A204.1 (cell line): ENCODE results near the gene TRIM63.

Experiments
- FAIRE-seq: peaks from 2 replicates; lab custom pipeline; 2012; peaks lifted over from hg19 to GRCh38; lab: Jason Lieb, UNC

TRIM63 gene

DNA sequence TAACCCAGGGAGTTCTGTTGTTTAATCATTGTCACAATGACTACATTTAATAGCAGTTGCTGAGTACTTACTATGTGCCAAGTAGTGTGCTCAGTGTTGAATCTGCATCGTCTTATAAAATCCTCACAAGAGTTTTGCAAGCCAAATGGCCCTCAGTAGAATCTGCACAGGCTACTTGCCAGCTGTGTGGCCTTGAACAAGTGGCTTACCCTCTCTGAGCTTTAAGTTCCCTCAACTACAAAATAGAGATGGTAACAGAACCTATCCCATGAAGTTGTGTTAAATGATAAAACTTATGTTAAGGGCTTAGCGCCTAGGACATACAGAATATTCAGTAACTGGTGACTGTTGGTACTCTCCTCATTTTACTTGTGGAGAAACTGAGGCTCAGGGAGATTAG is 12.4 kb downstream of the TRIM63 start:
- FAIRE-seq = no peak

DNA sequence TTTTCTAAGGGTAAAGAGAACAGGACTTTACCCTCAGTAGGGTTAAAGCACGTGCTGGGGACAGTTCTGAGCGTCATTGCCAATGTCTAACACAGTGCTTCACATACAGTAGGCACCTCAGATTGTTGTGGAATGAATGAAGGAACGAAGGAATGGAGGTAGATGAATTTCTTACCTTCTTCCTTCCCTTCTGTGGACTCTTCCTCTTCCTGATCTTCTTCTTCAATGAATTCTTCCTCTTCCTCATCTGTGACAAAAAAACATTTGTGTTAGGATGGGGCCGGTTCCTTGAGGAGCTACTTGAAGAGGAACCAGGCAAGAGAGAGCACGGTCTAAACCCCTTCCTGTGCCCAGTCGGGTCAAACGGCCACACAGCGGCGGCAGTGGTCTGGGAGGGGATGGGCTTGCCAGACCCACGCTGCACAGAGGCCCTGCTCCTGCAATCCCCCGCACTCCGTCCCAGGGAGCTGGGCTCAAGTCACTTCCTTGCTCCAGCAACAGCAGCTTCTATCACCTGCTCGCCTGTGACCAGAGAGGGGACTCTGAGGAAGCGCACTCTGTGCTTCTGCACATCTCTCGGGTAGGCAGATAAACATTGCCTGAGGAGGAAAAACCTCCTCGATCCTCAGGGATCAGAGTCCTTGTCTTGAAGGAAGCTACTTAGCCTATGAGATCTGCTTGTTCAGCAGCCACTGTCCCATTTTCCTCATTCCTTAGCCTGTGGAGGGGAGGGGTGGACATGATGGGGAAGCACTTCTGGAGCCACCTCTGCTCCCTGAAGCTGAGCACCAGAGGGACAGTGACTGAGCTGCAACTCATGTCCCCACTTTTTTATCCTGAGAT is 13.5 kb downstream of the TRIM63 start:
- no peak for FAIRE-seq

- FAIRE-seq = no peak
These were observed 17.2 kb downstream of the TRIM63 start for GRCh38 chr1:26050248-26050640.

- FAIRE-seq = no peak
These were observed 17.7 kb downstream of the TRIM63 start for GRCh38 chr1:26049531-26050247.

- no peak for FAIRE-seq
These were observed 20.1 kb downstream of the TRIM63 start for GRCh38 chr1:26047278-26047874.

DNA sequence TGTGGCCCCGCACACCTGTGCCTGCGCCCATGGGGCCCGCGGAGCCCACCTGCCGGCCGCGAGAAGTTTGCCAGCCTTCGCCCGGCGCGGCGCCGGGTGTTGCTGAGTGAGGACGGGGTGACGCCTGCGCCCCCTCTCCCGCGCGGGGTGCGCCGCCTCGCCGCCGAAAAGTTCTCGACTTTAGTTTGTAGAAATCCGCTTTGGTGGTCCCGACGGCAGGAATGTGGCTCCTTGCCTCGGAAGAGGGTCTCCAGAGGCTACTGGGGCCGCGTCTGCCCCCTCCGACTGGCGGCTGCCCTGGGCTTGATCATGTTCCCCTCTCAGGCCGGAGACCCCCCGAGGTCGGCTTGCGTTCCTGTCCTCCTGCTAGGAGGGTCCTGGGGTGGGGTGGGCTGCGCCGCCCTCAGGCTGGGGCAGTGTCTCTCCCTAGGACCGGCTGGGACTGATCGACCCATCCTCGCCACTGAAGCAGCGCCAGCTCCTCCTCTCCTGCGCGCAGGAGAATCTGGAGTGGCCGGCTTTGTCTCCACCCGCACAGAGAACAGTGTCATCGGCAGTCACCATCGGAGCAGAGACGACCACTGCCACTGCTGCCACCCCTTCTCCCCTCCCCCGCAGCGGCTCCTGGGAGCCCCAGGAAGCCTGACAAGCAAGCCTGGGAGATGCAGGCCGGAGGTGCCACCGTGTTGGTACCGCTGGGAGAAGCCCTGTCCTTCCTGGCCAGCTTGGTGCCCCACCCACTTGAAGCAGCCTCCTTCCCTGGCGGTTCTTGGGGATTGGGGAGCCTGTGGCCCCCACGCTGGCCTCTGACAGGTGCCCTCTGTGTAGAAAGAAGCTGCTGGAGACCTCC is 21.0 kb downstream of the TRIM63 start:
- FAIRE-seq = no peak

GRCh38 chr1:26045722-26046245 is 21.6 kb downstream of the TRIM63 start, which contains the start of gene SLC30A2:
Gene SLC30A2, minus strand, starts transcription at chr1:26046118. Its CDS starts 222 bp downstream, at chr1:26045896.
- FAIRE-seq = no peak

- no peak for FAIRE-seq
These were observed 22.3 kb downstream of the TRIM63 start for GRCh38 chr1:26044971-26045721.

DNA sequence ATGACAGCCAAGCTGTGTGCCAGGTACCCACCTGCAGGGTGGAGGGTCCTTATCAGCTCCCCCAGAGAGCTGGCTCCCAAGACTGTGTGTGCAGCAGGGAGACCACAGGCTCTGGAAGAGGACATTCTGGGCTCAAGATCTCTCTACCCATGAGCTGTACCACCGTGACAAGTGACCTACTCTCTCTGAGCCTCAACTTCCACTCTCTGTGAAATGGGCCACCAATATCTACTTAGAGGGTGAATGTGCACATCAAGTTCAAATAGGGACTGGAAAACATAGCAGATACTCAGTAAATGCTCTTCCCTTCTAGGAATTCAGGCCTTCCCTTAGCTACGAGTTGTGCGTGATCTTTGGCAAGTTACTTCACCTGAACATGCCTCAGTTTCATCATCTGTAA is 23.0 kb downstream of the TRIM63 start:
- FAIRE-seq = no peak

- no peak for FAIRE-seq
These were observed 23.7 kb downstream of the TRIM63 start for GRCh38 chr1:26043765-26044164.

- no peak for FAIRE-seq
These were observed 25.5 kb downstream of the TRIM63 start for GRCh38 chr1:26041978-26042377.

DNA sequence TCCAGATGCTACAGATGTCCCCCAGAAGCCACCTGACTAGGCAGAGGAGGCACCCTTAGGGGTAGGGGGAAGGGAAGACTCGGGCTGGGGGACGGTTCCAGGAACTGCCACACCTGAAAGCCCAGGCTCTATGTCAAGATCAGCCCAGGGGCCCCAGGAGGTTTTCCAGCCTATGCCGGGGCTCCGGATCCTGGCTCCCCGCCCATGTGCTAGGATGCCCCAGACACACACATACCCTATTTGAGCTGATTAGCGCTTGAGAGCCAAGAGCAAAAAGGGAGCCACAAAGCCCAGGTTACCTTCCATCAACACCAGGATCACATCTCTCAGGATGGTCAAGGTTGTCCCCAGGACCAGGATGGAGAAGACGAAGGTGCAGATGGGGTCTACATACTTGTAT is 26.0 kb downstream of the TRIM63 start:
- FAIRE-seq = no peak

DNA sequence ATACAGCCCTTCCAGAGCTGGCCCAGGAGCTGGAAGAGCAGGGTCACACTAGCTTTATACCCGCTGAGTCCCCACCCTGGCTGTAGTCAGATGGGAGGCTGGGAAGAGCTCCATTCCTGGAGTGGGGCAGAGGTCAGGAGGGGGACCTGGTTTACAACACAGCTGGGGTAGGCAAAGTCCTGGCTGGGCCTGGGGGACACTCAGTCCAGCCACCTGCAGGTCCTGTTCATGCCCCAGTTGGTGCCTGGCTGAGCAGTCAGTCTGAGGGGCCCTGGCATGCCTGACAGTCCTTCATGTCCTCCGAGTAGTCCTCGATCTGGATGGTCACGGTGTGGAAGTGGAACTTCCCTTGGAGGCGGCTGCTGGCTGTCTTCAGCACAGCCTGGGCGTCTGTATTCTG is 28.5 kb downstream of the TRIM63 start:
- no peak for FAIRE-seq

DNA sequence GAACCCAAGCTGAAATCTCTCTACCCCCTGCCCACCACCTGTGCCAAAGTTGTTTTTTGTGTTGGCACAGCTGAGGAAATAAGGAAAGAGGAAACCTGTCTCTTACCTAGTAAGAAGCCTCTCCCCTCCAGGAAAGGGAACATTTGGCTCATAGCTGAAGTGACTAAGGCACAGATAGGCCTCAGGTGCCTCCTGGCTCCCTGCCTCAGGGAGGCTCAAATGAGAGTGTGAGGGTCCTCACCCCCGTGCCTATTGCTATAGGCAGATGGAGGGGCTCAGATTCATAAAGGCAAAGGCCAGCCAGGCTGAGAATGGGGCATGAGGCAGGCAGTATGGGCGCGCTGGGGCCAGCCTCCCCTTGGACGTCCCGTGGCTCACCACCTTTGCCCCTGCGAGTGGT is 29.0 kb downstream of the TRIM63 start:
- no peak for FAIRE-seq

- FAIRE-seq = no peak
These were observed 29.5 kb downstream of the TRIM63 start for GRCh38 chr1:26037904-26038303.

- FAIRE-seq = no peak
These were observed 30.6 kb downstream of the TRIM63 start for GRCh38 chr1:26036756-26037281.

GRCh38 chr1:26035959-26036755 is 31.3 kb downstream of the TRIM63 start:
- no peak for FAIRE-seq

GRCh38 chr1:26035203-26035958 is 32.0 kb downstream of the TRIM63 start:
- peak; percentile 6 for FAIRE-seq

- no peak for FAIRE-seq
These were observed 32.8 kb downstream of the TRIM63 start for GRCh38 chr1:26034504-26035202.
